Gastroesophageal sphincter (tissue), 4 donors: ENCODE results near the gene NAA35. TPM values are rescaled to one million over a fixed set of nuclear protein-coding genes. Genes with fewer than 3 reads are reported as not detected.

Source experiments
- ATAC-seq: fragments of 150-250 bp; one replicate; pipeline ENCODE4 v1.9.1; 2016; ENCODE audit warnings: mild to moderate bottlenecking, moderate library complexity
- H3K27ac ChIP-seq, 4 donors: fragments of 200-600 bp; sonication (generic) in 3 of 4; 1 replicate in 3 of 4; 2 replicates in 1 of 4; pipeline ENCODE4 v1.5.1; 2016 to 2019
- H3K27me3 ChIP-seq: fragments of 200-600 bp; sonication (generic); one replicate; pipeline ENCODE4 v1.5.1; 2019
- H3K36me3 ChIP-seq, 2 donors: fragments of 200-600 bp; sonication (generic); one replicate each; pipeline ENCODE4 v1.5.1; 2019; ENCODE audit warnings: control low read depth in 1 of 2
- H3K4me1 ChIP-seq, 3 donors: fragments of 200-600 bp; sonication (generic); 1 replicate in 2 of 3; 2 replicates in 1 of 3; pipeline ENCODE4 v1.5.1; 2016 to 2019; ENCODE audit warnings: control low read depth in 2 of 3
- H3K4me3 ChIP-seq, 2 donors: fragments of 200-600 bp; sonication (generic); one replicate each; pipeline ENCODE4 v1.5.1; 2019; ENCODE audit warnings: mild to moderate bottlenecking in 1 of 2, moderate library complexity in 1 of 2
- H3K9me3 ChIP-seq, 3 donors: fragments of 200-600 bp; sonication (generic); one replicate each; pipeline ENCODE4 v1.5.1; 2017 to 2019; ENCODE audit warnings: control low read depth in 2 of 3
- EP300 ChIP-seq: sonication (generic); formaldehyde crosslinking; IDR thresholded peaks from one replicate; pipeline ENCODE4 v1.6.1; 2017; ENCODE audit warnings: antibody characterized with exemption, mild to moderate bottlenecking
- POLR2A ChIP-seq, 2 donors: fragments of 450-650 bp; IDR thresholded peaks; one replicate each; pipeline ENCODE4 v1.6.1; 2017; ENCODE audit warnings: antibody characterized with exemption in 2 of 2, mild to moderate bottlenecking in 2 of 2, moderate library complexity in 1 of 2
- POLR2AphosphoS5 ChIP-seq: sonication (generic); formaldehyde crosslinking; IDR thresholded peaks from one replicate; pipeline ENCODE4 v1.6.1; 2017; ENCODE audit warnings: antibody characterized with exemption
- WGBS, 2 donors: methylation state at CpG; one replicate each; pipeline ENCODE4 v1.1.5; 2018; ENCODE audit warnings: low coverage in 1 of 2; 5-methylcytosine and 5-hydroxymethylcytosine counted together
- total RNA-seq, 4 donors: library from RNA; depleted of rRNA; stranded (reverse); fragments of >200 nt; gene quantifications; one replicate each; pipeline ENCODE4 v1.1.0, GENCODE V29; 2016
- TF ChIP-seq, protein P1 (sequence below), 4 experiments: fragments of 200-600 bp in 2 of 4; fragments of 450-650 bp in 2 of 4; sonication (generic) in 1 of 4; IDR thresholded peaks; one replicate each; pipeline ENCODE4 v1.5.1; 2017 to 2019; ENCODE audit warnings: antibody characterized with exemption in 4 of 4, mild to moderate bottlenecking in 2 of 4, moderate library complexity in 2 of 4

NAA35 gene
- total RNA-seq, 4 donors from 2014 or later: 20.0 to 23.7 (median 23.4) TPM

DNA sequence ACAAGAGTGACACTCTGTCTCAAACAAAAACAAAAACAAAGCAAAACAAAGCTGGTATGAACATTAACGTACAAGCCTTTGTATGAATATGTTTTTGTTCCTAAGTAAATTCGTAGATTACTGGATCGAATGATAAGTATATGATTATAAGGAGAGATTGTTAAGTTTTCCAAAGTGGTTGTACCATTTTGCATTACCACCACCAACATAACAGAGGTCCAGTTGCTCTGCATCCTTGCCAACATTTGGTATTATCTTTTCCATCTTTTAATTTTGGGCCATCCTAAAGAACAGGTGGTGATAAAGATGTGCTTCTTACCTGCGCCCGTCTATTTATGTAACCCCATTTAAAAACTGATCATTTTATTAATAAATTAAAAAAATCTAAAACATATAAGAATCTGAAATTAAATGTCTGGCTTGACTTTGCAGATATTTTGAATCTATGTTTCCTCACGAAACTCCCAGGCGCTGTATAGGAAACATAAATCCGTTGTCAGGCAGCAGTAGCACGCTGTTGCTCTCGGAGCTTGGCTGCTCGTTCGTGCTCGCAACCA, 593 bp upstream of the NAA35 start:
- Histone ChIP-seq H3K9me3 (no peaks in the 10 kb centered on the region), H3K4me3 (peak overlapping the region; percentile 88 to 92), H3K4me1 (peaks cover 0 to 44% (median 4%) of the 10 kb centered on the region in 3 donors), H3K27me3 (no peaks in the 10 kb centered on the region), H3K27ac (peak overlapping the region; percentile 64 to 99 (median 96)), H3K36me3 (peaks cover 0 to 8% of the 10 kb centered on the region in 2 donors)
- TF ChIP-seq POLR2AphosphoS5: no peak
- peak in 1 of 2 donors; percentile 12 for TF ChIP-seq POLR2A (IDR thresholded peaks at IDR 0.05)
- no peak for ATAC-seq
- WGBS, 2 donors: 23 to 25% methylated on average over 12 to 13 of the region's 13 CpGs

DNA sequence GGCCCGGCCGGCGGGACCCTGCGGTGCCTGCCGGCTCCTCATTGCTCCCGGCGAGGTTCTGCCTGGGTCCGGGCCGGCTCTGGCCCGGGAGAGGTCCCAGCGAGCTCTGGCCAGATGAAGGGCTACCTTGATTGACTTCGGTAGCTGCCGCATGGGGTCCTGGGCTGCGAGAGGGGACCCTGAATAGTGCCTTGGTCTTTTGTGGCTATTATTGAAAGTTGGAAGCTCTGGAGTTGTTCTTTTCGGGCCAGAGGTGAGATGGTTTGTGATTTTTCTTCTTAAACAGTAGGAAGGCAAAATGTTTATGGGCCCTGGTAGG, 635 bp downstream of the NAA35 start:
- peaks cover 0 to 56% (median 4%) of the 10 kb centered on the region in 3 donors for H3K4me1 ChIP-seq
- H3K27ac ChIP-seq: peak overlapping the region; percentile 79 to 99 (median 96)
- 0% methylated on average over 1 of the region's 15 CpGs; no CpG with 5 or more reads in 1 of the 2 donors for WGBS, 2 donors
- no peaks in the 10 kb centered on the region for H3K9me3 ChIP-seq
- no peak for ATAC-seq
- H3K36me3 ChIP-seq: peaks cover 0 to 18% of the 10 kb centered on the region in 2 donors
- no peak for TF ChIP-seq POLR2AphosphoS5
- no peak for TF ChIP-seq EP300
- no peak for TF ChIP-seq POLR2A (IDR thresholded peaks at IDR 0.05)
- TF ChIP-seq, protein P1, sequence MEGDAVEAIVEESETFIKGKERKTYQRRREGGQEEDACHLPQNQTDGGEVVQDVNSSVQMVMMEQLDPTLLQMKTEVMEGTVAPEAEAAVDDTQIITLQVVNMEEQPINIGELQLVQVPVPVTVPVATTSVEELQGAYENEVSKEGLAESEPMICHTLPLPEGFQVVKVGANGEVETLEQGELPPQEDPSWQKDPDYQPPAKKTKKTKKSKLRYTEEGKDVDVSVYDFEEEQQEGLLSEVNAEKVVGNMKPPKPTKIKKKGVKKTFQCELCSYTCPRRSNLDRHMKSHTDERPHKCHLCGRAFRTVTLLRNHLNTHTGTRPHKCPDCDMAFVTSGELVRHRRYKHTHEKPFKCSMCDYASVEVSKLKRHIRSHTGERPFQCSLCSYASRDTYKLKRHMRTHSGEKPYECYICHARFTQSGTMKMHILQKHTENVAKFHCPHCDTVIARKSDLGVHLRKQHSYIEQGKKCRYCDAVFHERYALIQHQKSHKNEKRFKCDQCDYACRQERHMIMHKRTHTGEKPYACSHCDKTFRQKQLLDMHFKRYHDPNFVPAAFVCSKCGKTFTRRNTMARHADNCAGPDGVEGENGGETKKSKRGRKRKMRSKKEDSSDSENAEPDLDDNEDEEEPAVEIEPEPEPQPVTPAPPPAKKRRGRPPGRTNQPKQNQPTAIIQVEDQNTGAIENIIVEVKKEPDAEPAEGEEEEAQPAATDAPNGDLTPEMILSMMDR (IDR thresholded peaks at IDR 0.05): no peak
- no peaks in the 10 kb centered on the region for H3K27me3 ChIP-seq
- H3K4me3 ChIP-seq: peak overlapping the region; percentile 88 to 92

DNA sequence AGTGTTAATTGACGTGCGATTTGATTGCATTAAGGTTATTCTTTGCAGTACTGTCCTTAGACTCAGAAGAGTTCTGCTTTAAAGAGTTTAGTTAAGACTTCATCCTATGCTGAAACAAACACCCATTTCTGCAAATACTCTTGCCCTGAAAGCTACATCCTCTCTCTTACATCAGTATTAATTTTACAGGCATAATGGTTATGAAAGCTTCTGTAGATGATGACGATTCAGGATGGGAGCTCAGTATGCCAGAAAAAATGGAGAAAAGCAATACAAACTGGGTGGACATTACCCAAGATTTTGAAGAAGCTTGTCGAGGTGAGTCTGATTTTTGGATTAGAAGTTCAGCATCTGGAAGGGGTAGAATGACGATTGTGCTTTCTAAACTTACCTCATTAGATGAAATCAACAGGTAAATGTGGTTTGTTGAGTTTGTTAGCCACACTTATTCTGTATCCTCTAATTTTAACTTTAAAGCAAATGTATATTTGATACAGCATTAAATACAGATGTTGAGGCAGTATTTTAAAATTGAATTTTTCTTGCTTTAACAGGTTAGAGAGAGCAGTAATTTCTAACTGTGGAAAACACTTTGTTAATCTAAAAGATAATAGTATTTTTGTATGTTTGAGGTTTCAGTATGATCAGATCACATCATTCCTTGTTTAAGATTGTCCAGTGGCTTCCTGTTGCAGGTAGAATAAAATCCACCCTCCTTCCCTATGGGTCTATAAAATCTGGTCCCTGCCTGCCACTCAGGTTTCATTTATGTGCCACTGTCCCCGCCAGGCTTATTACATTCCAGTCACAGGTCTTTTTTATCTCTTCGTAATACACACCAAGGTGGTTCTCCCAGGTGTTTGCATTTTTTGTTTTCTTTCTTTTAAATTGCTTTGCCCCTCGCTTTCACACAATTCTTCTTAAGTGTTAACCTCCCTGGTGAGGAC, 1.3 kb downstream of the NAA35 start:
- H3K4me3 ChIP-seq: peak overlapping the region; percentile 88 to 92
- peaks cover 0 to 19% of the 10 kb centered on the region in 2 donors for H3K36me3 ChIP-seq
- H3K9me3 ChIP-seq: no peaks in the 10 kb centered on the region
- no peaks in the 10 kb centered on the region for H3K27me3 ChIP-seq
- H3K27ac ChIP-seq: peak overlapping the region; percentile 79 to 99 (median 96)
- 34 to 43% methylated on average over 8 of the region's 8 CpGs for WGBS, 2 donors
- ATAC-seq: no peak
- peaks cover 0 to 63% (median 4%) of the 10 kb centered on the region in 3 donors for H3K4me1 ChIP-seq
- no peak for TF ChIP-seq POLR2A (IDR thresholded peaks at IDR 0.05)
- no peak for TF ChIP-seq EP300
- TF ChIP-seq POLR2AphosphoS5: no peak
- TF ChIP-seq, protein P1 (IDR thresholded peaks at IDR 0.05): no peak

DNA sequence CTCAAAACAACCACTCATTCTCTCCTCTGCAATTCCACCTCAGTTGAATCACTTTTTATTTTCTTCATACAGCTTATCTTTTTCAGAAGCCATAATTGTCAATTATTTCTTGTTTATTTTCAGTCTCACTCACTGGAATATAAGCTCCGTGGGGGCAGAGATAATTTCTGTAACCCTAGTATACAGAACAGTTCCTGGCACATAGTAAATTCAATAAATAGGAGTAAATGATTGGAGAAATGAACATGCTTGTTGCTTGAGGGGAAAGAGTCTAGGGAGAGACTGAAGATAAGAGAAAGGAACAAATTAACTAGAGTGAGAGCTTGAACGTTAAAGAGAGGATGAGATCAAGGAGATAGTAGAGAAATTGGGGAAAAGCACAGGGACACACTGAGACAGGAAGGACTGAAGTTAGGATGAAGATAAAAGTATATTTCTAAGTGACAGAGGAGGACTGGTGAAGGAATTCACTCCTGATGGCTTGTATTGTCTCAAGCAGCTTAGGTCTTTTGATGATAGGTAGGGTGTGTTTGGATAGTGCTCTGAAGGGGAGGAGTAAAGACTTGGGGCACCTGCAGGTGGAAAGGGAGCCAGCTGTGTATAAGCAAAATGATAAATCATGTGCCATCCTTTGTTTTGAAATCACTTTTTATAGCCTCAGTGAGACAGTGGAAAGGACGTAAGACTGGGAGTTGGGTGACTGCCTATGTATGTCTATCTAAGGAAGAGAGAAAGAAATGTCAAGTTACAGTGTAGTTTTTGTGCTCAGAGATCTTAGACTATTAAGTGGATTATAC, 2.2 kb downstream of the NAA35 start:
- no peaks in the 10 kb centered on the region for H3K9me3 ChIP-seq
- H3K36me3 ChIP-seq: peaks cover 0 to 19% of the 10 kb centered on the region in 2 donors
- ATAC-seq: no peak
- 26 to 29% methylated on average over 2 to 3 of the region's 3 CpGs for WGBS, 2 donors
- peak overlapping the region in 3 of 4 donors; percentile 48 to 97 (median 95) for H3K27ac ChIP-seq
- TF ChIP-seq POLR2A (IDR thresholded peaks at IDR 0.05): no peak
- TF ChIP-seq EP300: no peak
- no peak for TF ChIP-seq POLR2AphosphoS5
- TF ChIP-seq, protein P1 (IDR thresholded peaks at IDR 0.05): no peak
- peaks cover 0 to 69% (median 4%) of the 10 kb centered on the region in 3 donors for H3K4me1 ChIP-seq
- no peaks in the 10 kb centered on the region for H3K27me3 ChIP-seq
- peak overlapping the region in 1 of 2 donors; percentile 92 for H3K4me3 ChIP-seq
